GM19467 (cell line): ENCODE data around the gene OSBPL5.

Experiments used
- ATAC-seq: cut with Tn5 transposase; IDR thresholded peaks from one replicate; pipeline ENCODE4 v1.9.1; 2021; ENCODE audit warnings: mild to moderate bottlenecking, moderate library complexity; ENCODE audit not compliant: unreplicated experiment

Gene OSBPL5

GRCh38 chr11:3165152-3165705 lies at the start of gene OSBPL5:
TSS of gene OSBPL5 (minus strand) at chr11:3165310. CDS start at chr11:3129148, 36,162 bp downstream.
- ATAC-seq = no peak

- ATAC-seq = no peak
These were observed 49.2 kb upstream of the OSBPL5 start for GRCh38 chr11:3214420-3214699.

GRCh38 chr11:3213659-3214419 lies 48.7 kb upstream of the OSBPL5 start:
- no peak for ATAC-seq

- ATAC-seq = no peak
These were observed 43.2 kb upstream of the OSBPL5 start for GRCh38 chr11:3208272-3208671.

- ATAC-seq = no peak
These were observed 42.5 kb upstream of the OSBPL5 start for GRCh38 chr11:3207526-3208189.

- ATAC-seq = no peak
These were observed 41.8 kb upstream of the OSBPL5 start for GRCh38 chr11:3206922-3207204.

- no peak for ATAC-seq
These were observed 41.2 kb upstream of the OSBPL5 start for GRCh38 chr11:3206156-3206921.

- ATAC-seq = no peak
These were observed 40.4 kb upstream of the OSBPL5 start for GRCh38 chr11:3205261-3206155.

GRCh38 chr11:3204141-3205015 lies 39.3 kb upstream of the OSBPL5 start:
- ATAC-seq = no peak

- no peak for ATAC-seq
These were observed 38.3 kb upstream of the OSBPL5 start for GRCh38 chr11:3203221-3204043.

- no peak for ATAC-seq
These were observed 37.6 kb upstream of the OSBPL5 start for GRCh38 chr11:3202759-3203158.

GRCh38 chr11:3202305-3202704 lies 37.2 kb upstream of the OSBPL5 start:
- ATAC-seq = no peak

GRCh38 chr11:3201677-3202181 lies 36.6 kb upstream of the OSBPL5 start:
- no peak for ATAC-seq

GRCh38 chr11:3201112-3201581 lies 36.0 kb upstream of the OSBPL5 start:
- no peak for ATAC-seq

- no peak for ATAC-seq
These were observed 35.4 kb upstream of the OSBPL5 start for GRCh38 chr11:3200388-3201111.

- no peak for ATAC-seq
These were observed 34.6 kb upstream of the OSBPL5 start for GRCh38 chr11:3199537-3200295.

- ATAC-seq = no peak
These were observed 33.7 kb upstream of the OSBPL5 start for GRCh38 chr11:3198815-3199214.
